ENCODE results near the gene UBE2I. TPM values are rescaled to one million over a fixed set of nuclear protein-coding genes. Genes with fewer than 3 reads are reported as not detected.

UBE2I gene
- total RNA-seq, 1 experiment from 2014 or later, result 290 TPM

DNA sequence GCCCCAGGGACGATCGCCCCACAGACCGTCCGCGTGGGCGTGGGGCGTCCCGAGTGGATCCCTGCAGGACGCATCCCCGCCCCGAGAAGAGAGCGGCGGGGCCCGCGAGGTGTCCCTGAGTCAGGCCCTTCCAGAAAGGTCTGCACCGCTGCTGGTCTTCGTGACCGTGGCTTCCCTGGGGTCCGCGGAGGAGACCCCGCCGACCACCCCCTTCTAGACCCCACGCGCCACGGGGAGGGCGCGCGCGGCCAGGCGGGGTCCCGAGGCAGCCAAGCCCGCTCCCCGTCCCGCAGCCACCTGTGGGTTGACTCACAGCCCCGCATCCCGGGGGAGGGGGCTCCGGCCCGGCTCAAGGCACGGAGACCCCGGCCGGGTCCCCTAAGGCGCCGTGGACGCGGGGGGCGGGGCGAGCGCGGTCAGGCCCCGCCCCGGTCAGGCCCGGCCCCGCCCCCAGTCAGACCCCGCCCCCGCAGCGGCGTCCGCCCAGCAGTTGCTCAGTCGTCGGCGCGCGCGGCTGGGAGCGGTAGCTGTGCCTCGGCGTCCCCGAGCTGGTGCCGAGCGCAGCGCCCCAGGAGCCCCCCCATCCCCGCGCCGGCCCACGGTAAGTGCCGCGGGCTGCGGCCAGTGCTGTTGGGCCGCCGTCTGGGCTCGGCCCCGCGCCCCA, 23.8 kb downstream of the UBE2I start, which contains the start of gene BAIAP3:
TSS of gene BAIAP3 (plus strand) at position 497 of the 664 bp plus-strand sequence. CDS start 4,905 bp downstream, outside the sequence.
- Mint-ChIP-seq H3K36me3 (ENCODE audit: insufficient read depth in 1 of 3, low read depth in 3 of 3) (no peaks in the 10 kb centered on the region), H3K4me3 (peak within 1 kb of the TSS; percentile 49 to 84), H3K27me3 (ENCODE audit: low read depth) (peaks cover 45% of the 10 kb centered on the region), H3K9me3 (no peaks in the 10 kb centered on the region), H3K4me1 (peaks cover 12 to 18% of the 10 kb centered on the region in 2 experiments), H3K27ac (no peak within 1 kb of the TSS)
- H3K23me2 ChIP-seq (ENCODE audit: insufficient read length, low read depth, low read length, poor library complexity, severe bottlenecking), result peaks cover 20% of the 10 kb centered on the region
- no peak within 1 kb of the TSS for H2AK5ac ChIP-seq (ENCODE audit: insufficient read length, low read length)
- H3K14ac ChIP-seq (ENCODE audit: insufficient read depth, low read length), result peak within 1 kb of the TSS; percentile 91
- H4K8ac ChIP-seq (replicated peaks; ENCODE audit: insufficient read length, low read depth, low read length), result no peak within 1 kb of the TSS
- H2AFZ ChIP-seq (ENCODE audit: low read length), result no peak within 1 kb of the TSS
- H4K20me1 ChIP-seq (ENCODE audit: control insufficient read depth, insufficient read depth, insufficient read length), result no peaks in the 10 kb centered on the region
- H3K27ac ChIP-seq (ENCODE audit: insufficient read length, low read depth, low read length), result no peak within 1 kb of the TSS
- no peak within 1 kb of the TSS for H3T11ph ChIP-seq (ENCODE audit: low read length)
- no peaks in the 10 kb centered on the region for H3K4me1 ChIP-seq (ENCODE audit: insufficient read depth, low read length)
- H2BK120ac ChIP-seq (ENCODE audit: low read depth, low read length, poor library complexity, severe bottlenecking), result no peak within 1 kb of the TSS
- no peak within 1 kb of the TSS for H3K23ac ChIP-seq (ENCODE audit: insufficient read length, low read depth, low read length)
- no peak within 1 kb of the TSS for H3K9ac ChIP-seq (ENCODE audit: extremely low read depth, insufficient read length, low read length)
- no peak within 1 kb of the TSS for H4K5ac ChIP-seq (ENCODE audit: insufficient read length, low read depth, low read length)
- H2BK15ac ChIP-seq (ENCODE audit: low read depth, low read length), result no peak within 1 kb of the TSS
- peak within 1 kb of the TSS; percentile 96 for H3K18ac ChIP-seq (ENCODE audit: insufficient read length, low read depth, low read length)
- TF ChIP-seq, protein P1, sequence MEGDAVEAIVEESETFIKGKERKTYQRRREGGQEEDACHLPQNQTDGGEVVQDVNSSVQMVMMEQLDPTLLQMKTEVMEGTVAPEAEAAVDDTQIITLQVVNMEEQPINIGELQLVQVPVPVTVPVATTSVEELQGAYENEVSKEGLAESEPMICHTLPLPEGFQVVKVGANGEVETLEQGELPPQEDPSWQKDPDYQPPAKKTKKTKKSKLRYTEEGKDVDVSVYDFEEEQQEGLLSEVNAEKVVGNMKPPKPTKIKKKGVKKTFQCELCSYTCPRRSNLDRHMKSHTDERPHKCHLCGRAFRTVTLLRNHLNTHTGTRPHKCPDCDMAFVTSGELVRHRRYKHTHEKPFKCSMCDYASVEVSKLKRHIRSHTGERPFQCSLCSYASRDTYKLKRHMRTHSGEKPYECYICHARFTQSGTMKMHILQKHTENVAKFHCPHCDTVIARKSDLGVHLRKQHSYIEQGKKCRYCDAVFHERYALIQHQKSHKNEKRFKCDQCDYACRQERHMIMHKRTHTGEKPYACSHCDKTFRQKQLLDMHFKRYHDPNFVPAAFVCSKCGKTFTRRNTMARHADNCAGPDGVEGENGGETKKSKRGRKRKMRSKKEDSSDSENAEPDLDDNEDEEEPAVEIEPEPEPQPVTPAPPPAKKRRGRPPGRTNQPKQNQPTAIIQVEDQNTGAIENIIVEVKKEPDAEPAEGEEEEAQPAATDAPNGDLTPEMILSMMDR (conservative IDR thresholded peaks at IDR 0.05), result no peak
- H3K27me3 ChIP-seq (ENCODE audit: insufficient read depth, low read length), result peaks cover 16% of the 10 kb centered on the region; the same call in 1 of the 2 replicates
- no peak within 1 kb of the TSS for H2BK12ac ChIP-seq (ENCODE audit: insufficient read length, low read depth, low read length)
- no peak within 1 kb of the TSS for H3K56ac ChIP-seq (ENCODE audit: insufficient read length, low read depth, low read length)
- H3K9me3 ChIP-seq (ENCODE audit: control insufficient read depth, low read depth, low read length), result no peaks in the 10 kb centered on the region
- no CpG with 5 or more reads among the region's 83 CpGs for WGBS (ENCODE audit: extremely low coverage, insufficient read length, low lambda C conversion rate)
- DNase-seq, result peak; percentile 70
- H4K91ac ChIP-seq (ENCODE audit: insufficient read length, low read depth, low read length), result peak within 1 kb of the TSS; percentile 60
- peak within 1 kb of the TSS; percentile 73 for H3K4me2 ChIP-seq (ENCODE audit: insufficient read depth, insufficient read length, low read length)
- peak within 1 kb of the TSS; percentile 73 for H3K4ac ChIP-seq (ENCODE audit: low read depth, low read length)
- no peak within 1 kb of the TSS for H2BK20ac ChIP-seq (ENCODE audit: low read depth, low read length, poor library complexity, severe bottlenecking)
- H3K79me2 ChIP-seq (ENCODE audit: insufficient read depth, low read length), result no peaks in the 10 kb centered on the region
- no peak within 1 kb of the TSS for H2BK5ac ChIP-seq (ENCODE audit: insufficient read length, low read length)
- H3K79me1 ChIP-seq (ENCODE audit: insufficient read depth, low read depth, low read length, poor library complexity, severe bottlenecking), result no peaks in the 10 kb centered on the region

Measured in H9 (cell line).